Measurements from ENCODE around the gene WFIKKN1. TPM values are rescaled to one million over a fixed set of nuclear protein-coding genes. Genes with fewer than 3 reads are reported as not detected.
A peak's percentile ranks its signal among the peaks of the same experiment; 100 is the strongest.

Gene WFIKKN1
- total RNA-seq, 1 donor from 2014 or later = 0.89 TPM

DNA sequence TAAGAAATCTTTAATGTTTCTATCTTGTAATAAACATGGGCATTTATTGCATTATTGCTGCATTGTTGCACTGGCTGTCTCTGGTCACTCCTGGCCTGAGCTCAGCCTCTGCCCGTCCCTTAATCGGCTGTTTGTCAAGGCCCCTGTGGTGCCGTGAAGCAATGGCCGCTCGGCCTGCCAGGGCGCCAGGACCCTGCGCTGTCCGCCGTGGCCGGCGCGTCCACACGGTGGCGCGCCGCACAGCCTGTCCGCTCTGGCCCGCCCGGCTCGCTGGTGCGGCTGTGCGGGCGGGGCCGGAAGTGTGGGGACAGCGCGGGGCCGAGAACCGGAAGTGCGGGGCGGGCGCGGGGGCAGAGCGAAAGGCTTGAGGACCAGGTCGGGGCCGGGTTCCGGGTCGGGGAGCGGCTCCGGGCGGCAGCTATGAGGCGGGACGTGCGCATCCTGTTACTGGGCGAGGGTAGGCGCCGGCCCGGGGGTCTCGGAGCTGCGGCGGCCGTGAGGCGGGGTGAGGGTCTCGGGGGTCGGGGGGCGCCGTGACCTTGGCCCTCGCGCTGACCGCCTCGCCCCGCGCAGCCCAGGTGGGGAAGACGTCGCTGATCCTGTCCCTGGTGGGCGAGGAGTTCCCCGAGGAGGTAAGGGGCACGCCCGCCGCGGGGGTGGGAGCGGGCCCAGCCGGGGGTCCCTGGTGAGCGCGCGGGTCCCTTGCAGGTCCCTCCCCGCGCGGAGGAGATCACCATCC, 37.2 kb downstream of the WFIKKN1 start, which contains the start of gene RHOT2:
TSS of gene RHOT2 (plus strand) at position 353 of the 739 bp plus-strand sequence. CDS start at position 421, 68 bp downstream.
- Mint-ChIP-seq H3K36me3 (ENCODE audit: low read depth, unreplicated experiment) (peaks cover 2% of the 10 kb centered on the region), H3K4me3 (ENCODE audit: unreplicated experiment) (peak within 1 kb of the TSS; percentile 82), H3K9me3 (ENCODE audit: unreplicated experiment) (no peaks in the 10 kb centered on the region), H3K27me3 (ENCODE audit: low read depth, unreplicated experiment) (no peaks in the 10 kb centered on the region), H3K27ac (ENCODE audit: unreplicated experiment) (no peak within 1 kb of the TSS), H3K4me1 (ENCODE audit: low read depth, unreplicated experiment) (no peaks in the 10 kb centered on the region)
- DNase-seq (ENCODE audit: low read depth) (peak; percentile 69), FAIRE-seq (no peak)
- Histone ChIP-seq H3K4me1 (ENCODE audit: insufficient read depth, low read length) (peaks cover 5% of the 10 kb centered on the region), H3K36me3 (ENCODE audit: insufficient read depth, low read length) (no peaks in the 10 kb centered on the region), H3K4me2 (ENCODE audit: low read length) (peak within 1 kb of the TSS; percentile 85), H3K4me3 (ENCODE audit: insufficient read depth, low read depth, low read length) (peak within 1 kb of the TSS; percentile 80), H2AFZ (ENCODE audit: low read depth, low read length) (peak within 1 kb of the TSS; percentile 51), H3K27me3 (ENCODE audit: insufficient read depth, low read length) (no peaks in the 10 kb centered on the region), H3K9me3 (ENCODE audit: insufficient read depth, low read depth, low read length) (no peaks in the 10 kb centered on the region), H3K9ac (ENCODE audit: low read length) (peak within 1 kb of the TSS; percentile 94), H3K27ac (ENCODE audit: low read depth, low read length) (peak within 1 kb of the TSS; percentile 65), H4K20me1 (ENCODE audit: insufficient read depth, low read length) (peaks cover 32% of the 10 kb centered on the region), H3K79me2 (ENCODE audit: insufficient read depth, low read length) (peaks cover 35% of the 10 kb centered on the region)
- TF ChIP-seq EZH2 (IDR thresholded peaks at IDR 0.05; ENCODE audit: insufficient read depth, low read length) (no peak), CTCF (IDR thresholded peaks at IDR 0.05; ENCODE audit: insufficient read depth, low read depth, low read length) (peak; percentile 51)

GRCh38 chr16:668519-669171, 37.9 kb downstream of the WFIKKN1 start:
- Mint-ChIP-seq H3K4me3 (ENCODE audit: unreplicated experiment) (peak overlapping the region; percentile 82), H3K36me3 (ENCODE audit: low read depth, unreplicated experiment) (peaks cover 2% of the 10 kb centered on the region), H3K4me1 (ENCODE audit: low read depth, unreplicated experiment) (no peaks in the 10 kb centered on the region), H3K27me3 (ENCODE audit: low read depth, unreplicated experiment) (no peaks in the 10 kb centered on the region), H3K27ac (ENCODE audit: unreplicated experiment) (no peak overlapping the region), H3K9me3 (ENCODE audit: unreplicated experiment) (no peaks in the 10 kb centered on the region)
- FAIRE-seq (no peak), DNase-seq (ENCODE audit: low read depth) (no peak)
- Histone ChIP-seq H3K79me2 (ENCODE audit: insufficient read depth, low read length) (peaks cover 35% of the 10 kb centered on the region), H3K27me3 (ENCODE audit: insufficient read depth, low read length) (no peaks in the 10 kb centered on the region), H3K4me3 (ENCODE audit: insufficient read depth, low read depth, low read length) (peak overlapping the region; percentile 80), H2AFZ (ENCODE audit: low read depth, low read length) (peak overlapping the region; percentile 51), H3K27ac (ENCODE audit: low read depth, low read length) (peak overlapping the region; percentile 65), H4K20me1 (ENCODE audit: insufficient read depth, low read length) (peaks cover 37% of the 10 kb centered on the region), H3K9me3 (ENCODE audit: insufficient read depth, low read depth, low read length) (no peaks in the 10 kb centered on the region), H3K9ac (ENCODE audit: low read length) (peak overlapping the region; percentile 94), H3K4me2 (ENCODE audit: low read length) (peak overlapping the region; percentile 85), H3K4me1 (ENCODE audit: insufficient read depth, low read length) (peaks cover 5% of the 10 kb centered on the region), H3K36me3 (ENCODE audit: insufficient read depth, low read length) (no peaks in the 10 kb centered on the region)
- TF ChIP-seq EZH2 (IDR thresholded peaks at IDR 0.05; ENCODE audit: insufficient read depth, low read length) = no peak
- no peak for TF ChIP-seq CTCF (IDR thresholded peaks at IDR 0.05; ENCODE audit: insufficient read depth, low read depth, low read length)
